ENCODE results near the gene IL1RAPL2.

The IL1RAPL2 gene

DNA sequence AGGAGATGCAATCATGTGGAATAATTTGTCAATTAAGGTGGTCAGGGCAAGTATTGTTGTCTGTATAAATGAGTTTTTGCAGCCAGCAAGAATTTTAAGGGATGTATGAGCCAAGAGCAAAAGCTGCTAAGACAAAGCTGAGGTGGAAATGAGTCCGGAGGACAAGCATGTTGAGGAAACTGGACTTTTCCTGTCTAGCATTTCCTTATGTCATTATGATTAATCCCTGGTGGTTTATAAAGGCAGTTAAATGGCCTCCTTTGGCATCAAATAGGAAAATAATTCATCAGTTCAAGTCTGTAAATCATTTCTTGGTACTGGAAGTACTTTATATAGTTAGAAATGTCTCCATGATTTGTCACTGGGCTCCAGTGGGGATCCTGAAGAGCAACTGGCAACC, 716.1 kb downstream of the IL1RAPL2 start:
- no peak for DNase-seq

DNA sequence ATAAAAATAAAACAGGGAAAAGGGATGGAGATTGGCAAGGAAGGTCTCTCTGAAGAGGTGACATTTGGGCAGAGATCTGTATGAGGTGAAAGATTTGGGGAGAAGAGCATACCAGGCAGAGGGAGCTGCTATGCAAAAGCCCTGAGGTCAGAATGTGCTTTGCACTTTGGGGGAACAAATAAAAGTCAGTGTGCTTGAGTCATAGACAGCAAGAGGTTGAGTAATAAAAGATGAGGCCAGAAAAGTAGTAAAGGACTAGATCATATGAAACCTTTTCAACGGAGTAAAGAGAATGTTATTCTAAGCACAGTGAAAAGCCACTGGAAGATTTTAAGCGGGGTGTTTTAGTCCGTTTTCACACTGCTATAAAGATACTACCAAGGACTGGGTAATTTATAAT, 731.0 kb downstream of the IL1RAPL2 start:
- no peak for DNase-seq

DNA sequence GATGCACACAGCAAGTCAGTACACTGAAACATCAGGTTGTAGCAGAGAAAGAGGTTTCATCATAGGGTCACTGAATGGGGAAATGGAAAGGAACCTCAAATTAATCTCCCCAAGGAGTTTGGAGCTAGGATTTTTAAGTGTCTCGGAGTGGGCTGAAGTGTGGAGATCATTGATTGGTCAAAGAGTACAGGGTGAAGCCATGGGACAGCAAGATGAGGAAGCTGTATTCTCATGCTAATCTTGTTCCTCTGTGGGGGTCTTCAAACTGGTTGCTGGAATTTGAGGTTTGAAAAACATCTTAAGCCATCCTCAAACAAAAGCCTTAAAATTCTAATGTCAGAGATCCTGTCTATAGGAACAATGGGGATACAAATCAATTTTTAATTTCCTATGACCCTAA, 733.3 kb downstream of the IL1RAPL2 start:
- DNase-seq, result no peak

DNA sequence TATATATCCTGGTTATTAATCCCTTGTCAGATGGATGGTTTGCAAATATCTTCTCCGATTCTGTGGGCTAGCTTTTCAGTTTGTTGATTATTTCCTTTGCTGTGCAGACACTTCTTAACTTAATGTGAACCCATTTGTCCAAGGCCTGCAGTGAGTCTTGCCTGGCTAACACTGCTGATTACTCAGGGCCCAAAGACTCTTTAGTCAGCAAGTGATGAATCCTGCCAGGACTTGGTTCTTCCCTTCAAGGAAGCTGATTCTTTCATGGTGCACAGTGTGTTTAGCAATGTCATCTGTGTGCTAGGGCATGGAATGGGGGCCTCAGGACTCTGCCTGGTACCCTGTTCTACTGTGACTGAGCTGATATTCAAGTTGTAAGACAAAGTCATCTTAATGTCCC, 736.2 kb downstream of the IL1RAPL2 start:
- DNase-seq, result no peak

DNA sequence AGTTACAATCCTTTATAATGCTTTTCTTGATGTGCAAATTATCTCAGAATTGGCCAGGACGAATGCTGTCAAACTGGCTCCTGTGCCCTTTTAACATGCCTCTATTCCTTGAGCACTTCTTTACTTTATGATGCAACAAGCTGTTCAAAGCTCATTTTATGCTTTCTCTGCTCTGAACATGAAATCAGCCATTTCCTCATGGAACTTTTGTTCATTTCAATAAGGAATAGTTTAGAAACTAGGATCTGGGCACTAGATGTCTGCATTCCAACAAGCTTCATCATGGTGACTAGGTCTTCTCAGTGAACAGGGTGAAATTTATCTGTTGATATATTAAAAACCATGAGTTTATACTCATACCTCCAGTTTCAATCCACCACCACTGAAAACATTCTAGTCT, 741.8 kb downstream of the IL1RAPL2 start:
- no peak for DNase-seq

DNA sequence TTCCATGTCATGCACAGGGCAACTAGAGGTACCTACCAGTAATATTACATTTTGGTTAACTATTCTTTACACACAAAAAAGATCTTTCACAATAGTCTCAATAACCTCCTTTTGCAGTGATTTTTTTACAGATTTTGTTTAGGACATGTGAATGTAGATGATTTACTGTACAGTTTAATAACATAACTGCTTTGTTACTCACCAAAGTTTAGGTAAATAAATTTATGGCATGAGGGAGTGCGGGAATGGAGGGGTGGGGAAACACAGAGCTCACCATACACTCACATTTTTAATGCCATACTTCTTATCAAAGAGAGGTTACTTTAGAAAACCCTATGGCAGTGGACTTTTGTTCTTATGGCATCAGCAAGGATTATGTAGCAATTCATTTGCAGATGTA, 747.6 kb downstream of the IL1RAPL2 start:
- DNase-seq, result no peak

DNA sequence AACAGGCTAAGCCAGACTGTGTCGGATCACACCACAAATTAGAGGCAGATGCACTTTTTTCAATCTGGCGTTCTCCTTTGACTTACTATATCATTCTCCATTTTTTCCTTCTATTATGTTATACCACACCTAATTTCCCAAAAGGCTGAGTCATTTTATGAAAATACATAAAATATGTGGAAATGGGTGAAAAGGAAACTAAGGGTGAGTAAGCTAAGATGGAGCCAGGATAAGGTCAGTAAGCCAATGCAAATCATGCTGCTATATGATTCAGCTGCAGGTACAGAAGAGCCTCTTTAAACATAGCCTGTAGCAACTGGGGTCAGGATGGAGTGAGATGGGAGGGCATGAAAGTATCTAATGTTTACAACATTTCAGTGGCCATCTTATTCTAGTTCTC, 748.5 kb downstream of the IL1RAPL2 start:
- no peak for DNase-seq

DNA sequence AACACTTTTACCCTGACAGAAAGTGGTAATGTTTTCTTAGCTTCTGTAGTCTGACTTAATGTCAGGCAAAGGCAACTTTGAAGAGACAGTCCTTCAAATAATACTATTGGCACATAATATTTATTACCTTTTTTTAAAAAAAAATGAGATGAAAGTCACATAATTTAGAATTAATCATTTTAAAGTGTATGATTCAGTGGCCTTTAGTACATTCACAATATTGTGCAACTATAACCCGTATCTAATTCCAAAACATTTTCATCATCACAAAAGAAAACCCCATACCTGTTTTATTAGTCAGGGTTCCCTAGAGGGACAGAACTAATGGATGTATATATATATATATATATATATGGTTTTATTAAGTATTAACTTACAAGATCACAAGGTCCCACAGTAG, 749.2 kb downstream of the IL1RAPL2 start:
- DNase-seq, result no peak

DNA sequence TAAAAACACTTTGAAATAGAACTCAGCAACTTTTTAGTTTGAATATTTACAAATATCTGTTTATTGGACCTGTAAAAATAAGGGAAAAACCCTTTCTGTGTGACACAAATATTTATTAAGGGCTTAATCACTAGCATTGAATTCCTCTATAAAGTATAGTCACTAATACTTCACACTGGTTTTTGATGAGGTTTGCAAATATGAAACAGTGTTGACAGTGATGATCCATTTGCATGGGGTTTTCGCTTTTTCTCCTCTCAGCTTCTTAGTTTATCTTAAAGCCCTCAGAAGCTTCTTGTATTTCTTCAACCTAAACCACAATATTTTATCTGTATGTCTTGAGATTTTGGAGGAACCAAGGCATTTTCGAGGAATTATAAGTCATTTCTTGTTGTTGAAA, 751.1 kb downstream of the IL1RAPL2 start:
- no peak for DNase-seq

DNA sequence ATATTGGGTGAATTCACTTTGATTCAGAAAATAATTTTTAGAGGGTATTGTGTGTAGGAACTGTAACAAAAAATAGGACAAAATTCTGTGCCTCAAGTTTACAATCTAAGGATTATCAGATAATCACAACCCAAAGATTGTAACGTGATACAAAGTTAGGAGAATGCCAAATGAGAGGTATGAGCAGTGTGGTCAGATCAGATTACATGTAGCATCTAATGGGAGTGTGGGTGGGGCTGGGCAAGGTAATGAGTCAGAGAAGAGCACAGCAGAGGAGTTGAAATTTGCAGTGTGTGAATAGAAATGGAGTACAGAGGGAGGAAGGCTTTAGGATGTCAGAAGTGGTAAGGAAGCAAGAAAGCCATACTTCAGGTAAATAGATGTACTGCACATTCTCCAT, 757.9 kb downstream of the IL1RAPL2 start:
- no peak for DNase-seq

DNA sequence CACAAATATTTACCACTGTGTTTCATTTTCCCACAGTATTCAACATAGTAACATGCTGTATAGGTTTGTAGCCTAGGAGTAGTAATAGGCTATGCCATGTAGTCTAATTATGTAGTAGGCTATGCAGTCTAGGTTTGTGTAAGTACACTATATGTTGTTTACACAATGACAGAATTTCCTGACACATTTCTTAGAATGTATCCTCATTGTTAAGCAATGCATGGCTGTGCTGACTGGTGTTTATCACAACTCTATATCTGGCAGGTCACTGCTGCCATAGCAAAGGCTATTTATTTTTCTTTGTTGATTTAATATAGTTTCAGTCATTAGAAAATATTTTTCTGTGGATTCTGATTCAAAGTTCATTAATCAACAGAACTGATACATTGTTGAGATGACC, 762.8 kb downstream of the IL1RAPL2 start:
- no peak for DNase-seq

DNA sequence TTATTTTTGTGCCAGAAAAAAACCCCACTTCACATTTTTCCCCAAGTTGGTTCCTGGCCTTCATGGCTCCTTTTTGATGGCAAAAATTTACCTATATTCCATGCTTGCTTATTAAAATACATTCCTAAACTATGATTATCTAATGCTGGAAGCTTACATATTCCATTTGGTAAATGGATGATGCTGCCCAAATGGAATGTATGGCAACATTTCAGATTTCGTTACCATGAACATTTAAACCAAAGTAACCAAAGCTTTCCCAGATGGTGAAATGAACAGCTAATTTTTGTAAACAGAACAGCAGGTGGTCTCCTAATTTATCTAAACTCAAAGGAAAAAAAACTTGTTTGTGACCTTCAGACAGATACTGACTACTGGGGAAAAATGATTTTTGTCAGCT, 765.2 kb downstream of the IL1RAPL2 start:
- no peak for DNase-seq

DNA sequence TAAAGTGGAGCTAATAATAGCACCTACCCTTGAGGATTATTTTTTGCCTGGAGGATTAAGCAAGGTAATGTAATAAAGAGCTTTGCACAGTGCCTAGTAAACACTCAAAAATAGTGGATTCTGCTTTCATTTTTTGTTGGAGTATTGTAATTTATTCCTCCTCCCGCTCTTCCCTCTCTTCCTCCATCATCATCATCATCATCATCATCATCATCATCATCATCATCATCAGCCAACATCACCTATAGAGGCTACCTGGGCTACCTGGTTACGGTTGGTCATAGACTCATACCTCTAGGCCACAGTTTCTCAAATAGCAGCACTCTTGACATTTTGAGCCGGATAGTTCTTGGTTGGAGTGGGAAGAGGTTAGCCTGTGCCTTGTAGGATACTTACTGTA, 781.4 kb downstream of the IL1RAPL2 start:
- DNase-seq, result no peak

DNA sequence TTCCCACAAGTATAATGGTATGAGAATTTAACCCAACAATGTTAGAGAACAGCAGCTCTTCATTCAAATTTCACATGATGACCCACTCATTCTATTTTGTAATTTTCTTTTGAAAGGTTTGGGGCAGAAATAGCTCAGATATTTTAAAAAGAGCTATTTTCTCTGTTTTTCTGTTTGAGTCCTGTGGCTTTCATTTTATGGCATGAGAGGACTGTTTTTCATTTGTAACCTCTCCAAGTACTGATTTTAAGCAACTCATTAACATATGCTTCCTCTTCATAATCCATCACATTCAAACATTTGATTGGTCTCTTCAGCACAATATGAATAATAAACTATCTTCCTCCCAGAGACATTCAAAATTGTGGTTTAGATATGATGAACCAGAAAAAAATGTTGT, 783.5 kb downstream of the IL1RAPL2 start:
- no peak for DNase-seq

DNA sequence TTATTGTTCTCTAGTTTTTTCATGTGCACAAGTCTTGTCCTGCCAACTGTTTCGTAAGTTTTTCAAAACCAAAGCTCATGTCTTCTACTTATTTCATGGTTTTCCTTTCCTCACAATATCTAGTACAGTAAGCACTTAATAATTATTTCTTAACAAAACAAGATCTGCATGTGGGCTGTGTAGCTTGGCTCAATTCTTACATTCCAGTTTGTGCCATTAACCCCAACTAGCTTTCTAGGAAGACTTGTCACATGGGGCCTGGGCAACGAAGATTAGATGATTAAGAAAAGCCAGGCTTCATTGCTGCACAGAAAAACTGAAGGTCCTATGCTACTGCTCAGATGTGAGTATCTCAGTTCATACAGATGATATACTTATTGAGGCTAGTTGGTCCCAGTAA, 809.8 kb downstream of the IL1RAPL2 start:
- no peak for DNase-seq

DNA sequence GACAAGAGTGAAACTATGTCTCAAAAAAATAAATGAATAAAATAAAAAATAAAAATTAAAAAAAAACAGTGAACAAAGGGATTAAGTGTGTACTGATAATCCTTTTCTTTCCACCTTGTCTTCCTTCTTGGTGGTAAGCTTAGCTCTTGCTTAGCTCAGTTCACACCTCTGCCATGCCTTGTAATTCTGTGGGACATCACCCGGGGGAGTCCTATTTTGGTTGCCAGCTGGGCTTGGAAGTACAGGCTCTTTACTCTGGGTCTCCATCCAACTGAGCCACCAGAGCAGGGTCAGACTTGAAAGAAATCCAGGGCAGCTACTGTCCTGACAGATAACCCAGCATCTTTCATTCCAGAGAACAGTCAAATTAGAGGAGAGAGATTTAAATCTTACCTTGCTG, 858.7 kb downstream of the IL1RAPL2 start:
- no peak for DNase-seq

DNA sequence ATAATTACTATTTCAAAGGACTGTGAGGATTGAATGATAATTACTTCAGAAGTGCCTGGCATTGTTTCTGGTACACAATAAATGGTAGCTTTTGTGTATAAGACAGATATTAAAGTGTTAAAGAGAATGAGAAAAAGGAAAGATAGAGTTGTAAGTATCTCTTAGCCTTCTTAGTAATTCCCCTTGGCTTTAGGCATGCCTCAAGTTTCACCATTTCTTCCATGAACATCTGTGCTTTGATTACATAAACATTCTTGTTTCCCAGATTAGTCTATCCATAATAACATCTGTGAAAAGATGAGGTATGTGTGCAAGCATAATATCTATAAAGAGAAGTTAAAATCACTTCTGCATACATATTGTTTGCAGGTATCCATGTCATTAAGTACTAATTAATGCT, 885.4 kb downstream of the IL1RAPL2 start:
- no peak for DNase-seq

DNA sequence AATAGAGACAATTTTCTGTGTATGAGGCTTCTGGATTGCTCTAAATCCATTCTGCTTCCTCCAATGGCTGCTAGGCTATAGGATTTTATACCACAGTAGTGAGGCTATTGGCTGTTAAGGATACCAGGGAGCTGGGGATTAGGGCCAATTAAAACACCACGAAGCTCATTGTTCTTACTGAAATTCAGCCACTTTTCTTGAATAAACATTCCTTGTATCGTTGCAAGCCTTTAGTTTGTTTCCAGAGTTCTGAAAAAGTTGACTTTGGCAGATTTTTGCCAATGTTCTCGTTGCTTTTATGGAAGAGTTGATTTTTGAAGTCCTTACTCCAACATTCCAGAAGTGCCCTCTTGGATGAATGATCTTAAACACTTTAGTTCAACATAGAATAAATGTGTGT, 892.8 kb downstream of the IL1RAPL2 start:
- no peak for DNase-seq

DNA sequence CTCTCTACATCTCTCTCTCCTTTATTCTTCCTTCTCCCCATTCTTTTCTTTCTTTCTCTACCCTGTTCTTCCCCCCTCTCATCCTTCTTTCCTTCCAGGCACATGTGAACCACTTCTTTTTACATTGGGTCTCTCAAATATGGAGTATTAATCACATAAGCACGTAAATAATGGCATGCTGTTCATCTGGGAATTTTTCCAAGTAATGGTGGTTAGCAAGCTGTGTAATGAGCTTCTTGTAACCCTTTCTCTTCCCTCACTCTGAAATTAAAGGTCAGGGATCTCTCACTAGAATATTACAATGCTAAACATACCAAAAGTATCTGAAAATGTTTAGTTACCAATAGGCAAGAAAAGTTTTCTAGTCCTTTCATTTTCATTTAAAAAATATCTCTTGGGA, 894.4 kb downstream of the IL1RAPL2 start:
- DNase-seq, result no peak

DNA sequence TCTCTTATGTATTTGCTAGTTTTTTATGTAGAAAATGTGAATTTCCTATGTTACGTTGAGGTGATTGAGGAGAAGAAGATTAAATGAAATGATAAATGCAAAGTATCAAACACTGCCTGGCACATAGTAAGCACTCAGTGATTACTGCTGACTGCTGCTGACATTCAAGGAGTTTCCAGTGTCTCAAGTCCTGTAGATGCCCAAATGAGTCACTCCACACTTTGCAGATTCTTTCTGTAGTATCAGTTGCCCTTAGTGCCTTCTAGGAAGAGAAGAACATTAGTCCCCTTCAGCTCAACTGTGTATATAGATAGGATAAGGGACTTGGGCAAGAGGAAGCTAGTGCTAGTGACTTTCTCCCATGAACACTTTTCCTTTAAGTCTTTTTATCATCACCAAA, 895.0 kb downstream of the IL1RAPL2 start:
- no peak for DNase-seq

DNA sequence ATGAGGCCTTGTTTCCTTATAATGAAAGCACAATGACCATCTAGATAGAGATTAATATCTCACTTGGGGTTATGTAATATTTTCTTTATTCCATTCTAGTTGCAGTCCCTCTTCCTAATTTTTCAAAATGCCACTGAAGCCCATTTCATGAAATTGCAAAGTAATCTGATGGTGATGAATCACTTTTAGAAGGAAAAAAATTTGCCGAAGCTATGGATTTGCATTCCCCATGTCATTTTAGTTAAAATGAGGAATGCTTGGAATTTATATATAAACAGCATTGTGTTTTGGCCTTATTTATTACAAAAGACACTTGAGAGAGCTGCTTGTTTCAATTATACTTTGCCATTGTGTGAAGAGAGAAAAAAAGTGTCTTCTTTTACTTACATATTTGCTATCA, 896.2 kb downstream of the IL1RAPL2 start:
- no peak for DNase-seq

DNA sequence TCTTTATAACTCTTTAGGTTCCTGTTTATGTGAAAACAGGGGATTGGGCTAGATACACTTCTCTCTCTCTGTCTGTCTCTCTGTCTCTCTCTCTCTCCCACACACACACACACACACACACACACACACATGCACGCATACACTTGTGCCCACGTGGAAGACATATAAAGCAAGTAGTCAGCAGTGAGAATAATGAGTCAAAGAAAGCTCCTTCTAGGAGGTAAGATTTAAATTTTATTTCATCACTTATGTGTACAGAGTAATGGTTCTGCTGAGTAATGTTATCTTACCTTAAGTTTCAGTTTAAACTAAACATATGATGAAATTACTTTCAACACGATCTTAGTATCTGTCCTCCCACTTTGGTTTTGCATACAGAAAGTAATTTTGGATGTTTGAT, 897.5 kb downstream of the IL1RAPL2 start:
- no peak for DNase-seq

DNA sequence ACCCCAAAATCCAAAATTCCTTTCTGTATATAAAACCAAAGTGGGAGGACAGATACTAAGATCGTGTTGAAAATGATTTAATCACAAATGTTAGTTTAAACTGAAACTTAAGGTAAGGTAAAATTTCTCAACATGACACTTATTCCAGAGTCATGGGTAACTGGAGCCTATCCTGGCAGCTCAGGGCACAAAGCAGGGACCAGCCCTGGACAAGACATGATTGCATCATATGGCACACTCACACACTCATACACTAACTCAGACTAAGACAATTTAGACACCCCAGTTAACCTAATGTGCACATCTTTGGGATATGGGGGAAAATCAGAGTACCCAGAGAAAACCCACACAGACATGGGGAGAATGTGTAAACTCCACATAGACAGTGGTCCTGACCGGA, 898.6 kb downstream of the IL1RAPL2 start:
- no peak for DNase-seq

DNA sequence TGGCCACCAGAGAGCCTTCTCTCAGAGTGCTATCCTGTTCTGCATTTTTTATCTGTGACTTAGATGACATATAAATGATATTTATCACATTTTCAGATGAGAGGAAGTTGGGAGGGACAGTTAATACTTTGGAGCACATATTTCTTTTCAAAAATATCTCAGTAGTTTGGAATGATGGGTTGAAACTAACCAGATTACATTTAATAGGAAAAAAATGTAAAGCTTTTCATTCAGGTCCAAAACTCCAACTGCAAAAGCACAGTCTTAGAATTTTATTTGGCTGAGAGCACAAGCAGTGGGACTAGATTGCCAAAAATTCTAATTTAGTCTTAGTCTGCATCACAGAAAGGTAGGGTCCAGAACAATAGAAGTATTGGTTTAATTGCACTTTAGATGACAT, 902.7 kb downstream of the IL1RAPL2 start:
- DNase-seq, result no peak

DNA sequence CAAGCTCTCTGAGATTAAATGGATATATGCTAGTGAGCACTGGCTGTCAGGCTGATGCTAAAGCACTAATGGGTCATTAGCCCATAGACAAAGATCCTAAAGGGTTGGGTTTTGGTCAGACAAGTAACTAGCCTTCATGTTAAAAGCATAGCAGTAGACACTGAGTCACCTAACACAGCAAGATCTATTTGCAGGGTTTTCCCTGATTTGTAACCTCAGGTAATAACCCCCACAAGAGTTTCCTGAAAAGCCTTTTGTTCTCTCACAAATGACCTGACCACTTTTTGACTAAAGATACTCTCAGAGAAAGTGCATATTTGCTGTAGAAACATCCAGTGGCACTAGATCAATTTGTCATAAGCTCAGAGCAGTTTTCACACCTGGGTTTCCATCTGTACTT, 905.6 kb downstream of the IL1RAPL2 start:
- DNase-seq, result no peak

DNA sequence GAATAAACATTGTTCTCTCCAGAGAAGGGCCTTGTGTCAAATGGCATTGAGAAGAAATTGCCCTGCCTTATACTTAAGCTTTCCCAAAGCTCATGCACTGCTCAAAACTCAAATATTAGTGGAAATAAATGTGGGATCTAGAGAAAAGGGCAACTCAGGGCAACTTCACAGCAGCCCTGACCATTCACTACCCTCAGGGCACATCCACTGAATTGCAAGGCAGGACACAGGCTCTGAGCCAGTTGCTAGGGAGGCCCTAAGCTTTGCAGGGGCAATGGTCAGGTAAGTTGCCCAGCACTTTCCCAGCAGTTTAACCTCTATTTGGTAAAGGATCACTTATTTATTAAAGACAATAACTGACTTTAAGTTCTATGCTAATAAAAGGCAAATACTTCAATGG, 909.8 kb downstream of the IL1RAPL2 start:
- no peak for DNase-seq
